ENCODE data around the gene CRYM.

CRYM gene

GRCh38 chr16:21265104-21265837 is 12.8 kb downstream of the CRYM start:
- Histone ChIP-seq H3K36me3 (no peaks in the 10 kb centered on the region), H3K27me3 (no peaks in the 10 kb centered on the region), H3K4me2 (peak overlapping the region; percentile 66), H3K9me3 (no peaks in the 10 kb centered on the region), H4K20me1 (no peaks in the 10 kb centered on the region), H3K9ac (no peak overlapping the region), H3K27ac (no peak overlapping the region), H3K4me1 (peaks cover 37% of the 10 kb centered on the region), H3K4me3 (no peak overlapping the region)
- no peak for TF ChIP-seq Cebpa-rat (IDR thresholded peaks at IDR 0.05)

DNA sequence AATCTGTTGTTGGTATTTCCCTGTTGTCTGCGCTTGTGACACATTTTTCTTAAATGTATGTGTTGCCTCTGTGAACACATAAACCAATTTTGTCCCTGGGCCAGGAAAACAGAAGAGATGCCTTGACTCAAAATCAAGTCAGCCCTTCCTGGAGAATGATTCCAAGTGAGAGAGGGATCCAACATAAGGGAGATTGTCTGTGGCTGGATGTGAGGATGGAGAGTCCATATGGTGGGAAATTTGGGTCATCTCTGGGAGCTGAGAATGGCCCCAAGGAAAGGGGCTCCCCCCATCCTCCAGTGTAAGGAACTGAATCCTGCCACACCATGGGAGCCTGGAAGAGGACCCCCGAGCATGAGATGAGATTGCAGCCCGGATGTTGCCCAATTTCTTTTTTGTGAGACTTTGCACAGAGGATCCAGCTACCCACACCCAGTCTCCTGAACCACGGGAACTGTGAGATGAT is 13.5 kb downstream of the CRYM start:
- Histone ChIP-seq H3K4me1 (peaks cover 37% of the 10 kb centered on the region), H3K4me2 (peak overlapping the region; percentile 66), H3K36me3 (no peaks in the 10 kb centered on the region), H4K20me1 (no peaks in the 10 kb centered on the region), H3K27me3 (no peaks in the 10 kb centered on the region), H3K9ac (no peak overlapping the region), H3K9me3 (no peaks in the 10 kb centered on the region), H3K27ac (peak overlapping the region; percentile 48; the same call in 1 of the 2 replicates), H3K4me3 (no peak overlapping the region)
- TF ChIP-seq Cebpa-rat (IDR thresholded peaks at IDR 0.05): no peak

DNA sequence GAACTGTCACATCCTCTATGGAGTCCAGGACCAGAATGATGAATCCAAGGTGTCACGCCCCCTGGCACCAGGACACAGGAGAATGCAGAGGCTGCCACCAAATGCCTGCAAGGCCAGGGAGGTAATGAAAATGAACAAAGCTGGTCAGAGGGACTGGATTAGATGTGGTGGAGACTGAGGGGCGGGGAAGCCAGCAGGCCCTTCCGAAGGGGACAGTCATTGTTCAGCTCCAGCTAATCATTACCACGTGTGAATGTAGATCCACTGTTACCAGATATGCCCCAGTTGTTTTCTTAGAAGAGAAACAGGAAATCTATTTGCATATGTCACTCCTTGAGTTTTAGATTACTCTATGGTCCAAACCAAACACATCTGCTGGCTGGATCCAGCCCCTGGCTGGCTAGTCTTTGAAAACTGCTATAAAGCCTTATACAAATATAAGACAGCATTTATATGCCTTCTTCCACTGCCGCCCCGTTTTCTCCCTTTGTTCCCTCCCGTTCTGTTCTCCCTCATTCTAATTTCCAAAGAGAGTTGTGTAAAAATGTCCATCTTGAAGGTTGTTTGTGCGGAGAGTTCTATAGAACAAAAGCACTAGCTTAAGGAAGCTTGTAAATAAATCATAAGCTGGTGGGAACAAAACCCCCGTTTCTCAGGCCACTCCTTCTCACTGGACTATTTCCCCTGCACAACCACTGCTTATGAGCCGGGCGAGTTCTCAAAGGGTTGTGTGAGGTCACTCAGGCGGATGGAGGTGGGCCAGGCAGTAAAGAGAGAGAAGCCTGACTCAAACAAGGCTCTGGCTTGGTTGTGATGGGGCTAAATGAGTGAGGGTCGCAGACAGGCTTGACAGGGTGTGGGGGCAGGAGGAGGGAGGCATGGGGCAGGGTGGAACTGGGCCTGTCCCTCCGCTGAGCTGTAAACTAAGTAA is 14.2 kb downstream of the CRYM start:
- peak overlapping the region; percentile 48; the same call in 1 of the 2 replicates for H3K27ac ChIP-seq

DNA sequence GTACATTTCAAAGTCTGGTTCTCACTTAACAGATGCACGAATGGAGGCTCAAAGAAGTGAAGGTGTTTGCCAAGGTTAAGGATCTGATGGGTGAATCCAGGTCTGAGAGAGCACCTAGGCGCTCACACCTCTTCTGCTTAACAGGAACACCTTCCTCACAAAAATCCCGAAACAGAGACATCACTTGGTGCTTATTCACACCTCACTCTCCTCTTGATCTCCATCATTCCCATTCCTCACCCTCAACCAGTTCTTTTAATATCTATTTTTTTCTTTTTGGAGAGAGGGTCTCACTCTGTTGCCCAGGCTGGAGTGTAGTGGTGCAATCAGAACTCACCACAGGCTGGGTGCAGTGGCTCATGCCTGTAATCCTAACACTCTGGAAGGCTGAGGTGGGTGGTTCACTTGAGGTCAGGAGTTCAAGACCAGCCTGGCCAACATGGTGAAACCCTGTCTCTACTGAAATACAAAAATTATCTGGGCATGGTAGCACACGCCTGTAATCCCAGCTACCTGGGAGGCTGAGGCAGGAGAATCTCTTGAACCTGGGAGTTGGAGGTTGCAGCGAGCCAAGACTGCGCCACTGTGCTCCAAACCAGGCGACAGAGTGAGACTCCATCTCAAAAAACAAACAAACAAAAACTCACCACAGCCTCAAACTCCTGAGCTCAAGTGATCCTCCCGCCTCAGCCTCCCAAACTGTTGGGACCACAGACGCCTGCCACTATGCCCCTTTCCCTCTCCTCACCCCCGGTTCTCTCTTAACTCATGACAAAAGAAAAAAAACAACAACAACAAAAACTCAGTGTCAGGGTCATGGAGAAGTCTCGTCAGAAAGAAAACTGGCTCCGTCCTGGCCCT is 15.1 kb downstream of the CRYM start:
- peaks cover 37% of the 10 kb centered on the region for H3K4me1 ChIP-seq
- no peak overlapping the region for H3K4me3 ChIP-seq
- H3K9me3 ChIP-seq: no peaks in the 10 kb centered on the region
- H3K4me2 ChIP-seq: peak overlapping the region; percentile 66
- H3K27ac ChIP-seq: no peak overlapping the region
- H3K36me3 ChIP-seq: no peaks in the 10 kb centered on the region
- no peaks in the 10 kb centered on the region for H3K27me3 ChIP-seq
- no peak overlapping the region for H3K9ac ChIP-seq
- no peak for TF ChIP-seq Cebpa-rat (IDR thresholded peaks at IDR 0.05)
- H4K20me1 ChIP-seq: no peaks in the 10 kb centered on the region

More for the DNA sequence above, 14.2 kb downstream of the CRYM start:
- Histone ChIP-seq H4K20me1 (no peaks in the 10 kb centered on the region), H3K9ac (no peak overlapping the region), H3K27me3 (no peaks in the 10 kb centered on the region), H3K9me3 (no peaks in the 10 kb centered on the region), H3K4me2 (peak overlapping the region; percentile 66), H3K36me3 (no peaks in the 10 kb centered on the region), H3K4me3 (no peak overlapping the region), H3K4me1 (peaks cover 37% of the 10 kb centered on the region)
- TF ChIP-seq Cebpa-rat (IDR thresholded peaks at IDR 0.05): no peak

- Histone ChIP-seq H3K4me2 (no peak overlapping the region), H3K4me3 (no peak overlapping the region)
Observed at GRCh38 chr16:21260870-21261791, 17.0 kb downstream of the CRYM start.

DNA sequence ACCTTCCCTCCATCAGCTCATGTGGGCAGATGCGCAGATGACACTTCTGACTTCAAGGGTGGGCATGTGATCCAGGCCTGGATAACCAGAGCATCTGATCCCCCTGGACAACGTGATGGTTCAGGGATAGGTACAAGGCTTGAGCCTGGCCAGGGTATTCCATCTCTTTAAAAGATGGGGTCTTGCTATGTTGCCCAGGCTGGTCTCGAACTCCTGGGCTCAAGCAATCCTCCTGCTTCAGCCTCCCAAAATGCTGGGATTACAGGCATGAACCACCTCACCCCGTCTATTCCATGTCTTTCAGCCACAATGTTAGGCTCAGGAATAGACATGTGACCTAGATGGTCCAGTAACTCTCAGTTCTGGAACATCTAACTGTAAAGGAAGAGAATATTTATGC is 20.8 kb downstream of the CRYM start:
- Histone ChIP-seq H3K9ac (no peak overlapping the region), H3K9me3 (no peaks in the 10 kb centered on the region), H3K36me3 (no peaks in the 10 kb centered on the region), H3K4me3 (no peak overlapping the region), H4K20me1 (no peaks in the 10 kb centered on the region), H3K4me1 (no peaks in the 10 kb centered on the region), H3K27me3 (no peaks in the 10 kb centered on the region), H3K27ac (no peak overlapping the region), H3K4me2 (no peak overlapping the region)
- no peak for TF ChIP-seq Cebpa-rat (IDR thresholded peaks at IDR 0.05)

More at GRCh38 chr16:21260870-21261791, 17.0 kb downstream of the CRYM start:
- Histone ChIP-seq H4K20me1 (no peaks in the 10 kb centered on the region), H3K27ac (no peak overlapping the region), H3K36me3 (no peaks in the 10 kb centered on the region), H3K9ac (no peak overlapping the region), H3K4me1 (peaks cover 37% of the 10 kb centered on the region), H3K9me3 (no peaks in the 10 kb centered on the region), H3K27me3 (no peaks in the 10 kb centered on the region)
- TF ChIP-seq Cebpa-rat (IDR thresholded peaks at IDR 0.05): no peak

- Histone ChIP-seq H3K9me3 (no peaks in the 10 kb centered on the region), H3K4me1 (no peaks in the 10 kb centered on the region), H4K20me1 (no peaks in the 10 kb centered on the region), H3K9ac (no peak overlapping the region), H3K4me2 (no peak overlapping the region), H3K27ac (no peak overlapping the region), H3K27me3 (no peaks in the 10 kb centered on the region), H3K4me3 (no peak overlapping the region), H3K36me3 (no peaks in the 10 kb centered on the region)
- TF ChIP-seq Cebpa-rat (IDR thresholded peaks at IDR 0.05): no peak
Observed at GRCh38 chr16:21256636-21257035, 21.5 kb downstream of the CRYM start.

DNA sequence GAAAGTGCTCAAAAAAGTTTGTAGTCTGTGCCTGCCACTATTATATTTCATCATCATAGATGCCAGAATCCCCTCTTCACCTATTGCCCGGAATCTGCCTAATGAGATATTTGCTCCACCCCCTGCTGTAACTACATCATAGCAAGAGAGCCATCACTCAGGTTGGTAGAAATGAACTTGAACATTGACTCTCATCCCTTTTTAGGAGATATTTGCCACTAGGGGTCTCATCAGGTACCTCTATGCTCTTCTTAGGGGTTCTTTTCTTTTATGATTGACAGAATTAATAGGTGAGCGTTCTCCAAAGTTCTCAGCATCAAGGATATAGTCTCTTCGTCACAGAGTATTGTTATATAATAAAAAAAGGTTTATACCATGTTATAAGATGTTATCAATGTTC is 24.6 kb downstream of the CRYM start:
- Histone ChIP-seq H3K4me3 (no peak overlapping the region), H3K36me3 (no peaks in the 10 kb centered on the region), H3K4me2 (no peak overlapping the region), H3K9me3 (no peaks in the 10 kb centered on the region), H3K4me1 (peaks cover 19% of the 10 kb centered on the region), H4K20me1 (no peaks in the 10 kb centered on the region), H3K27me3 (no peaks in the 10 kb centered on the region), H3K9ac (no peak overlapping the region), H3K27ac (no peak overlapping the region)
- no peak for TF ChIP-seq Cebpa-rat (IDR thresholded peaks at IDR 0.05)

Data from BLaER1 (cell line).